ENCODE results near the gene TEKT4.

- TF ChIP-seq, protein P1, sequence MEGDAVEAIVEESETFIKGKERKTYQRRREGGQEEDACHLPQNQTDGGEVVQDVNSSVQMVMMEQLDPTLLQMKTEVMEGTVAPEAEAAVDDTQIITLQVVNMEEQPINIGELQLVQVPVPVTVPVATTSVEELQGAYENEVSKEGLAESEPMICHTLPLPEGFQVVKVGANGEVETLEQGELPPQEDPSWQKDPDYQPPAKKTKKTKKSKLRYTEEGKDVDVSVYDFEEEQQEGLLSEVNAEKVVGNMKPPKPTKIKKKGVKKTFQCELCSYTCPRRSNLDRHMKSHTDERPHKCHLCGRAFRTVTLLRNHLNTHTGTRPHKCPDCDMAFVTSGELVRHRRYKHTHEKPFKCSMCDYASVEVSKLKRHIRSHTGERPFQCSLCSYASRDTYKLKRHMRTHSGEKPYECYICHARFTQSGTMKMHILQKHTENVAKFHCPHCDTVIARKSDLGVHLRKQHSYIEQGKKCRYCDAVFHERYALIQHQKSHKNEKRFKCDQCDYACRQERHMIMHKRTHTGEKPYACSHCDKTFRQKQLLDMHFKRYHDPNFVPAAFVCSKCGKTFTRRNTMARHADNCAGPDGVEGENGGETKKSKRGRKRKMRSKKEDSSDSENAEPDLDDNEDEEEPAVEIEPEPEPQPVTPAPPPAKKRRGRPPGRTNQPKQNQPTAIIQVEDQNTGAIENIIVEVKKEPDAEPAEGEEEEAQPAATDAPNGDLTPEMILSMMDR (conservative IDR thresholded peaks at IDR 0.05 in 1 of 2, IDR thresholded peaks at IDR 0.05 in 1 of 2; ENCODE audit: extremely low read depth in 1 of 2, insufficient read depth in 1 of 2, low read depth in 1 of 2, low read length in 2 of 2), result no peak
- no peak for TF ChIP-seq EZH2 (IDR thresholded peaks at IDR 0.05; ENCODE audit: borderline replicate concordance, low read length)
These were observed 5.3 kb downstream of the TEKT4 start for GRCh38 chr2:94876523-94876863.

Measured in mammary epithelial cell (primary cell).